Gastroesophageal sphincter (tissue), 3 donors: ENCODE measurements around the gene TMEM255B.

Experiments used
- EP300 ChIP-seq: sonication (generic); formaldehyde crosslinking; IDR thresholded peaks from one replicate; pipeline ENCODE4 v1.6.1; 2017; ENCODE audit warnings: antibody characterized with exemption, mild to moderate bottlenecking
- POLR2A ChIP-seq, 2 donors: fragments of 450-650 bp; IDR thresholded peaks; one replicate each; pipeline ENCODE4 v1.6.1; 2017; ENCODE audit warnings: antibody characterized with exemption in 2 of 2, mild to moderate bottlenecking in 2 of 2, moderate library complexity in 1 of 2
- POLR2AphosphoS5 ChIP-seq: sonication (generic); formaldehyde crosslinking; IDR thresholded peaks from one replicate; pipeline ENCODE4 v1.6.1; 2017; ENCODE audit warnings: antibody characterized with exemption
- TF ChIP-seq, protein P1 (sequence below), 4 experiments: fragments of 200-600 bp in 2 of 4; fragments of 450-650 bp in 2 of 4; sonication (generic) in 1 of 4; IDR thresholded peaks; one replicate each; pipeline ENCODE4 v1.5.1; 2017 to 2019; ENCODE audit warnings: antibody characterized with exemption in 4 of 4, mild to moderate bottlenecking in 2 of 4, moderate library complexity in 2 of 4

DNA sequence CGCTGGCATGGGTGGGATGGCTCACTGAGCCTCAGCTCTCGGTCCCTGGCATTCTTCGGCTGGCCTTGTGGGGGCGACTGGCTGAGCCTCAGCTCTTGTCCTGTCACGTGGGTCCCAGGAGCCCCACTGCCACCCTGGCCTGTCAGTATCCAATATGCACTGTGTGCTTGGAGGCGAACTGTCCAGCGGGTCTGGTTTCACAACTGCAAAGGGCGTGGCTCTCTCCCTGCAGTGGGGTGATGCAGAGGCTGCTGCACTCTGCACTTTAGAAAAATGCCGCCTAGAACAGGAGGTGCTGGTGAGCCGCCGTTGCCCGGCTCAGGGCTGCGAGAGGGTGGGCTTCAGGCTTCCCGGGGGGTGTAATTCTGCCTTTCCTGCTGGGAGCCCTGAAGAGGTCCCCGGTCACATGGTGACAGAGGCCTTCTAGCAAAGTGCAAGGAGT is 17.0 kb upstream of the TMEM255B start:
- TF ChIP-seq, protein P1, sequence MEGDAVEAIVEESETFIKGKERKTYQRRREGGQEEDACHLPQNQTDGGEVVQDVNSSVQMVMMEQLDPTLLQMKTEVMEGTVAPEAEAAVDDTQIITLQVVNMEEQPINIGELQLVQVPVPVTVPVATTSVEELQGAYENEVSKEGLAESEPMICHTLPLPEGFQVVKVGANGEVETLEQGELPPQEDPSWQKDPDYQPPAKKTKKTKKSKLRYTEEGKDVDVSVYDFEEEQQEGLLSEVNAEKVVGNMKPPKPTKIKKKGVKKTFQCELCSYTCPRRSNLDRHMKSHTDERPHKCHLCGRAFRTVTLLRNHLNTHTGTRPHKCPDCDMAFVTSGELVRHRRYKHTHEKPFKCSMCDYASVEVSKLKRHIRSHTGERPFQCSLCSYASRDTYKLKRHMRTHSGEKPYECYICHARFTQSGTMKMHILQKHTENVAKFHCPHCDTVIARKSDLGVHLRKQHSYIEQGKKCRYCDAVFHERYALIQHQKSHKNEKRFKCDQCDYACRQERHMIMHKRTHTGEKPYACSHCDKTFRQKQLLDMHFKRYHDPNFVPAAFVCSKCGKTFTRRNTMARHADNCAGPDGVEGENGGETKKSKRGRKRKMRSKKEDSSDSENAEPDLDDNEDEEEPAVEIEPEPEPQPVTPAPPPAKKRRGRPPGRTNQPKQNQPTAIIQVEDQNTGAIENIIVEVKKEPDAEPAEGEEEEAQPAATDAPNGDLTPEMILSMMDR (IDR thresholded peaks at IDR 0.05) = no peak
- TF ChIP-seq POLR2A (IDR thresholded peaks at IDR 0.05) (no peak), POLR2AphosphoS5 (no peak), EP300 (no peak)
